ENCODE measurements around the gene RNF213.

DNA sequence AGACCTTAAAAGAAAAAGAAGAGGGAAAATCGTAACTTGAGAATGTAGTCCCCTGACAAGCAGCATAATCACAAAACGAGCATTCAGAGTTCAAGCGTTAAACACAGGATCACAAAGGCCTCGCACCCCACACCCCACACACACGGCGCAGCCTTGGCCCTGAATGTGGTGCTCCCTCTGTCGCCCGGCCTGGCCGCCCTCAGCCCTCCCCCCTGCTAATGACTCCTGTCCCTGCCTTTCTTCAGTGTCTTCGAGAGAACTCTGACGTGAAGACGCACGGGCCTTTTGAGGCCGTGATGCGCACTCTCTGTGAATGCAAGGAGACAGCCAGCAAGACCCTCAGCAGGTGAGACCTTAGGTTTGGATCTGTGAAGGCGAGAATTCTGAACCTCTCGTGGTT, 106.9 kb downstream of the RNF213 start:
- TF ChIP-seq, protein P1, sequence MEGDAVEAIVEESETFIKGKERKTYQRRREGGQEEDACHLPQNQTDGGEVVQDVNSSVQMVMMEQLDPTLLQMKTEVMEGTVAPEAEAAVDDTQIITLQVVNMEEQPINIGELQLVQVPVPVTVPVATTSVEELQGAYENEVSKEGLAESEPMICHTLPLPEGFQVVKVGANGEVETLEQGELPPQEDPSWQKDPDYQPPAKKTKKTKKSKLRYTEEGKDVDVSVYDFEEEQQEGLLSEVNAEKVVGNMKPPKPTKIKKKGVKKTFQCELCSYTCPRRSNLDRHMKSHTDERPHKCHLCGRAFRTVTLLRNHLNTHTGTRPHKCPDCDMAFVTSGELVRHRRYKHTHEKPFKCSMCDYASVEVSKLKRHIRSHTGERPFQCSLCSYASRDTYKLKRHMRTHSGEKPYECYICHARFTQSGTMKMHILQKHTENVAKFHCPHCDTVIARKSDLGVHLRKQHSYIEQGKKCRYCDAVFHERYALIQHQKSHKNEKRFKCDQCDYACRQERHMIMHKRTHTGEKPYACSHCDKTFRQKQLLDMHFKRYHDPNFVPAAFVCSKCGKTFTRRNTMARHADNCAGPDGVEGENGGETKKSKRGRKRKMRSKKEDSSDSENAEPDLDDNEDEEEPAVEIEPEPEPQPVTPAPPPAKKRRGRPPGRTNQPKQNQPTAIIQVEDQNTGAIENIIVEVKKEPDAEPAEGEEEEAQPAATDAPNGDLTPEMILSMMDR (IDR thresholded peaks at IDR 0.05) = no peak
- TF ChIP-seq POLR2A (IDR thresholded peaks at IDR 0.05) (no peak), EP300 (IDR thresholded peaks at IDR 0.05) (no peak), POLR2AphosphoS5 (IDR thresholded peaks at IDR 0.05) (no peak)
